ENCODE measurements around the gene PTPRD. TPM values are rescaled to one million over a fixed set of nuclear protein-coding genes. Genes with fewer than 3 reads are reported as not detected.
"Not testable (repeated sequence)": the region's sequence is repeated elsewhere in the genome, so short reads cannot be mapped to it uniquely, and the experiment has no call there.

PTPRD gene
- total and polyA plus RNA-seq, 9 donors, result 45.2 to 104 (median 80.0) TPM

GRCh38 chr9:9326749-9327148 lies 1286.1 kb downstream of the PTPRD start:
- no peaks in the 10 kb centered on the region for H3K27me3 ChIP-seq (ENCODE audit: control insufficient read depth, insufficient read depth, low read length)
- no peak overlapping the region for H3K27ac ChIP-seq (ENCODE audit: low read length)
- no peaks in the 10 kb centered on the region for H3K36me3 ChIP-seq (ENCODE audit: control insufficient read depth, insufficient read depth, low read length)
- H3K4me1 ChIP-seq (ENCODE audit: control insufficient read depth, insufficient read depth, low read length), result no peaks in the 10 kb centered on the region
- H3K9me3 ChIP-seq (replicated peaks; ENCODE audit: control insufficient read depth, low read depth, low read length), result no peaks in the 10 kb centered on the region
- H3K4me3 ChIP-seq (ENCODE audit: low read length), result no peak overlapping the region
- DNase-seq, result no peak

DNA sequence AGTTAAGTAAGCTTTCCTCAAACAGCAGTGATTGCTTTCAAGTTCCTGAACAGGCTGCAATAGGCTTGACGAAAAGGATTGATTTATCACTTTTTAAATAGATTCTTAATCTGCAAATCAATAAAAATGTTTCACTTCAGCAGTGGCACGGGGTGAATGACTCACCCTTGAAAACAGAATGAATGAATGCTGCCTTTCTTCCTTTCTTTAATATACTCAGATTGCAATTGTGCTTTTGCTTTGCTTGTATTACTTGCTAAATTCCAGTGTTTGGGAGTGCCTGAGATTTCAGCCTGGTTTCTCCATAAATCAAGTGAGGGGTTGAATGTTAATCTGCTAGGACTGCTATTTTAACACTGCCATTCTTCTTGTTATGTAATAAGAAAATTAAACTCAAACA lies 1293.8 kb downstream of the PTPRD start:
- Histone ChIP-seq H3K27ac (ENCODE audit: low read length) (no peak overlapping the region), H3K27me3 (ENCODE audit: control insufficient read depth, insufficient read depth, low read length) (no peaks in the 10 kb centered on the region), H3K9me3 (replicated peaks; ENCODE audit: control insufficient read depth, low read depth, low read length) (no peaks in the 10 kb centered on the region), H3K36me3 (ENCODE audit: control insufficient read depth, insufficient read depth, low read length) (no peaks in the 10 kb centered on the region), H3K4me1 (ENCODE audit: control insufficient read depth, insufficient read depth, low read length) (no peaks in the 10 kb centered on the region), H3K4me3 (ENCODE audit: low read length) (no peak overlapping the region)
- WGBS (ENCODE audit: insufficient coverage), result no CpG with 5 or more reads among the region's 2 CpGs
- no peak for DNase-seq

DNA sequence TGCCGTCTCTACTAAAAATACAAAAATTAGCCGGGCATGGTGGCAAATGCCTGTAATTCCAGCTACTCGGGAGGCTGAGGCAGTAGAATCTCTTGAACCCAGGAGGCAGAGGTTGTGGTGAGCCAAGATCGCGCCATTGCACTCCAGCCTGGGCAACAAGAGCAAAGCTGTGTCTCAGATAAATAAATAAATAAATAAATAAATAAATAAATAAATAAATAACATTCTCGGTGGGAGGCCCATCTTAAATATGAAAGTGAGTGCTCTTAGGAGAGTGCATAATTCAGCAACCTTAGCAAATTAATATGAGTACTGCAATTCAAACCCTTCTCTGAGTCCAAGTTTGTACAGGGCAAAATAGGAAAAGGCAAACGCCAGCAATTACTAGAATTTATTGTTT lies 1302.1 kb downstream of the PTPRD start:
- not testable (repeated sequence) for H3K9me3 ChIP-seq (replicated peaks; ENCODE audit: control insufficient read depth, low read depth, low read length); H3K27ac ChIP-seq (ENCODE audit: low read length); H3K4me1 ChIP-seq (ENCODE audit: control insufficient read depth, insufficient read depth, low read length); H3K27me3 ChIP-seq (ENCODE audit: control insufficient read depth, insufficient read depth, low read length); H3K4me3 ChIP-seq (ENCODE audit: low read length); H3K36me3 ChIP-seq (ENCODE audit: control insufficient read depth, insufficient read depth, low read length); DNase-seq
- 100% methylated on average over 2 of the region's 7 CpGs for WGBS (ENCODE audit: insufficient coverage)

- Histone ChIP-seq H3K36me3 (ENCODE audit: control insufficient read depth, insufficient read depth, low read length) (no peaks in the 10 kb centered on the region), H3K9me3 (replicated peaks; ENCODE audit: control insufficient read depth, low read depth, low read length) (no peaks in the 10 kb centered on the region), H3K27me3 (ENCODE audit: control insufficient read depth, insufficient read depth, low read length) (no peaks in the 10 kb centered on the region), H3K27ac (ENCODE audit: low read length) (no peak overlapping the region), H3K4me3 (ENCODE audit: low read length) (no peak overlapping the region), H3K4me1 (ENCODE audit: control insufficient read depth, insufficient read depth, low read length) (no peaks in the 10 kb centered on the region)
- no peak for DNase-seq
Observed at GRCh38 chr9:9305600-9305999, 1307.2 kb downstream of the PTPRD start.

- Histone ChIP-seq H3K4me1 (ENCODE audit: control insufficient read depth, insufficient read depth, low read length) (no peaks in the 10 kb centered on the region), H3K4me3 (ENCODE audit: low read length) (no peak overlapping the region), H3K27ac (ENCODE audit: low read length) (no peak overlapping the region), H3K36me3 (ENCODE audit: control insufficient read depth, insufficient read depth, low read length) (no peaks in the 10 kb centered on the region), H3K27me3 (ENCODE audit: control insufficient read depth, insufficient read depth, low read length) (no peaks in the 10 kb centered on the region), H3K9me3 (replicated peaks; ENCODE audit: control insufficient read depth, low read depth, low read length) (no peaks in the 10 kb centered on the region)
- WGBS (ENCODE audit: insufficient coverage), result no CpG with 5 or more reads among the region's 1 CpG
- DNase-seq, result no peak
Observed at GRCh38 chr9:9299134-9299533, 1313.7 kb downstream of the PTPRD start.

DNA sequence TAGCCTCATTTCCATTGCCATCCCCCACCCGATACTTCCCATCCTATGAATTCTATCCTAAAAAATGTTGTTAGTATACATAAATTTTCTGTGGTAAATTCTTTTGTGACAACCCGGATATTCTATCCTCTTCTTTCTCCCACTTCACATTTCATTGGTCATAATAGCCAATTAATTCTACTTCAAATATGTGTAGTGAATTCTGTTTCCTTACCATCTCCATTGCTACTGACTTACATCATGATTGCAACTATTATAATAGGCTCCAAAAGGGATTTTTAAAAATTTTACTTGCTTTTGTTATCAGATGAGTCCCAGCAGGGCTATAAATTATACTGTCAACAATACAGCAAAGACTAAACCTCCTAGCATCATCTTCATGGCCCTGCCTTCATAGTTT lies 1326.8 kb downstream of the PTPRD start:
- no peaks in the 10 kb centered on the region for H3K4me1 ChIP-seq (ENCODE audit: control insufficient read depth, insufficient read depth, low read length)
- H3K36me3 ChIP-seq (ENCODE audit: control insufficient read depth, insufficient read depth, low read length), result no peaks in the 10 kb centered on the region
- no CpG with 5 or more reads among the region's 2 CpGs for WGBS (ENCODE audit: insufficient coverage)
- no peak for DNase-seq
- H3K4me3 ChIP-seq (ENCODE audit: low read length), result no peak overlapping the region
- no peak overlapping the region for H3K27ac ChIP-seq (ENCODE audit: low read length)
- no peaks in the 10 kb centered on the region for H3K9me3 ChIP-seq (replicated peaks; ENCODE audit: control insufficient read depth, low read depth, low read length)
- H3K27me3 ChIP-seq (ENCODE audit: control insufficient read depth, insufficient read depth, low read length), result no peaks in the 10 kb centered on the region

DNA sequence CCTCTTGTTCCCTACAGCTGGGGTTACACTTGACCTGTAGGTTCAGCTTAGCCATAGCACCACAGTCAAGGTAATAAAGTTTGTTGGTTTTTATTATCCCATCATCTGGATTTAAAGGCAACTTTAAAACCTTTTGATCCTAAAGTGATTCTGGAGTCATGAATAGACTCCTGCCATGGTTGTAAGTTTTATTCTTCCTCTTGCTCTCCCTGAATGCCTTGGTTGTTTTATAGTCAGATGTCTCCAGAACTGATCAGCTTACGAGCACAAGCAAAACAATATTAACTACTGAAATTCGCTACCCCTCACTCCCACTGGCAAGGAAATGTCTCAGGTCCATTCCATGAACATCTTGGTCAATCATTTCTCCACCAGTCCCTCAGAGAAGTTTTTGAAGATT lies 1328.6 kb downstream of the PTPRD start:
- H3K4me3 ChIP-seq (ENCODE audit: low read length), result no peak overlapping the region
- H3K27me3 ChIP-seq (ENCODE audit: control insufficient read depth, insufficient read depth, low read length), result no peaks in the 10 kb centered on the region
- no peaks in the 10 kb centered on the region for H3K9me3 ChIP-seq (replicated peaks; ENCODE audit: control insufficient read depth, low read depth, low read length)
- no CpG with 5 or more reads among the region's 2 CpGs for WGBS (ENCODE audit: insufficient coverage)
- no peaks in the 10 kb centered on the region for H3K4me1 ChIP-seq (ENCODE audit: control insufficient read depth, insufficient read depth, low read length)
- DNase-seq, result no peak
- H3K27ac ChIP-seq (ENCODE audit: low read length), result no peak overlapping the region
- no peaks in the 10 kb centered on the region for H3K36me3 ChIP-seq (ENCODE audit: control insufficient read depth, insufficient read depth, low read length)

- H3K4me3 ChIP-seq (ENCODE audit: low read length), result no peak overlapping the region
- WGBS (ENCODE audit: insufficient coverage), result no CpG with 5 or more reads among the region's 2 CpGs
- no peak for DNase-seq
- no peaks in the 10 kb centered on the region for H3K4me1 ChIP-seq (ENCODE audit: control insufficient read depth, insufficient read depth, low read length)
- H3K36me3 ChIP-seq (ENCODE audit: control insufficient read depth, insufficient read depth, low read length), result no peaks in the 10 kb centered on the region
- H3K27ac ChIP-seq (ENCODE audit: low read length), result no peak overlapping the region
- H3K9me3 ChIP-seq (replicated peaks; ENCODE audit: control insufficient read depth, low read depth, low read length), result no peaks in the 10 kb centered on the region
- H3K27me3 ChIP-seq (ENCODE audit: control insufficient read depth, insufficient read depth, low read length), result no peaks in the 10 kb centered on the region
Observed at GRCh38 chr9:9283159-9283986, 1329.4 kb downstream of the PTPRD start.

DNA sequence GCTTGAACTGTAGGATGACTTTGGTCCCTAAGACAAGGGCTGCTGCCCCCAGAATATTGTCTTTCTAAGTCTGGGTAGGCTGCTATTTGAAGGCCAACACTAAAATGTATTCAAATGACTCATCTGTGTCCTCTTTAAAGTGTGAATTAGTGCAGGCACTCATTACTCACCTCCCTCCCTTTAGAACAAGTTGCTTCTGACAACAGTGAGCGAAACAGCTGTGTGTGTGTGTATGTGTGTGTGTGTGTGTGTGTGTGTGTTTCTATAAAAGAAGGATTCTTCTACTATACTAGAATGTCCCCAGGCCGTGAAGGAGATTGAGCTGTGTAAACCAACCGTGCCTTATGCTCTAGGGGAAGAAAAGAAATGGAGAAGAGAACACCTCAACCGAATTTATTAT lies 1337.2 kb downstream of the PTPRD start:
- Histone ChIP-seq H3K27me3 (ENCODE audit: control insufficient read depth, insufficient read depth, low read length) (no peaks in the 10 kb centered on the region), H3K4me1 (ENCODE audit: control insufficient read depth, insufficient read depth, low read length) (no peaks in the 10 kb centered on the region), H3K4me3 (ENCODE audit: low read length) (no peak overlapping the region), H3K27ac (ENCODE audit: low read length) (no peak overlapping the region), H3K9me3 (replicated peaks; ENCODE audit: control insufficient read depth, low read depth, low read length) (no peaks in the 10 kb centered on the region), H3K36me3 (ENCODE audit: control insufficient read depth, insufficient read depth, low read length) (no peaks in the 10 kb centered on the region)
- DNase-seq, result no peak
- WGBS (ENCODE audit: insufficient coverage), result no CpG with 5 or more reads among the region's 4 CpGs

GRCh38 chr9:9257999-9258498 lies 1354.8 kb downstream of the PTPRD start:
- Histone ChIP-seq H3K4me3 (ENCODE audit: low read length) (no peak overlapping the region), H3K36me3 (ENCODE audit: control insufficient read depth, insufficient read depth, low read length) (no peaks in the 10 kb centered on the region), H3K4me1 (ENCODE audit: control insufficient read depth, insufficient read depth, low read length) (no peaks in the 10 kb centered on the region), H3K9me3 (replicated peaks; ENCODE audit: control insufficient read depth, low read depth, low read length) (no peaks in the 10 kb centered on the region), H3K27ac (ENCODE audit: low read length) (no peak overlapping the region), H3K27me3 (ENCODE audit: control insufficient read depth, insufficient read depth, low read length) (no peaks in the 10 kb centered on the region)
- no CpG with 5 or more reads among the region's 3 CpGs for WGBS (ENCODE audit: insufficient coverage)
- peak; percentile 11 for DNase-seq

DNA sequence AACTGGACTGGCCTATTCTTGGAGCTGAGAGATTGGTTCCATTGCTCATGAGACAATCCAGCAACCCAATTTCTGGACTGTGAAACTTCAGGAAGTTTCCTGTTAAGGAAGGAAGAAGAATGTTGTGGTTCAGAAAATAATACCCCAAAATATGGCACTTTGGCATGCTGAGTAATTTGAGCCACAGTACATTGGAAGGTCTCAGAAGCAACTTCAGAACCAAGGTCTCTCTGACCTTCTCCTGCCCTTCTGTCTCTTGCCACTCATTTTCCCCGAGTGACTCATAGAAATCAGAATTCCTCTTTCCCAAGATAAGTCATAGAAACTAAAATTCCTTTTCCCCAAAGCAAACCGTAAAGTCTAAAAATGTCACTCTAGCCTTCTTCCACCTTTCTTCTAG lies 1366.1 kb downstream of the PTPRD start:
- Histone ChIP-seq H3K36me3 (ENCODE audit: control insufficient read depth, insufficient read depth, low read length) (no peaks in the 10 kb centered on the region), H3K4me3 (ENCODE audit: low read length) (no peak overlapping the region), H3K27ac (ENCODE audit: low read length) (no peak overlapping the region), H3K4me1 (ENCODE audit: control insufficient read depth, insufficient read depth, low read length) (no peaks in the 10 kb centered on the region), H3K9me3 (replicated peaks; ENCODE audit: control insufficient read depth, low read depth, low read length) (no peaks in the 10 kb centered on the region), H3K27me3 (ENCODE audit: control insufficient read depth, insufficient read depth, low read length) (no peaks in the 10 kb centered on the region)
- no peak for DNase-seq
- 0% methylated on average over 1 of the region's 2 CpGs for WGBS (ENCODE audit: insufficient coverage)
